DMS 273 (cell line): Measurements from ENCODE around the gene SLC6A19.
"Not testable (repeated sequence)": the region's sequence is repeated elsewhere in the genome, so short reads cannot be mapped to it uniquely, and the experiment has no call there.

Source experiments
- DNase-seq: peaks from one replicate; lab custom pipeline; 2025; ENCODE audit not compliant: unreplicated experiment; lab: John Stamatoyannopoulos, UW

SLC6A19 gene

GRCh38 chr5:1220351-1220750, 19.0 kb downstream of the SLC6A19 start:
- DNase-seq: no peak

- peak; percentile 67 for DNase-seq
Observed at GRCh38 chr5:1220831-1221230, 19.4 kb downstream of the SLC6A19 start.

- DNase-seq: no peak
Observed at GRCh38 chr5:1221721-1222120, 20.3 kb downstream of the SLC6A19 start.

GRCh38 chr5:1222147-1222546, 20.8 kb downstream of the SLC6A19 start:
- no peak for DNase-seq

GRCh38 chr5:1222621-1223277, 21.4 kb downstream of the SLC6A19 start:
- DNase-seq: no peak

- no peak for DNase-seq
Observed at GRCh38 chr5:1223278-1223670, 21.9 kb downstream of the SLC6A19 start.

- DNase-seq: no peak
Observed at GRCh38 chr5:1224631-1225030, 23.2 kb downstream of the SLC6A19 start.

- DNase-seq: no peak
Observed at GRCh38 chr5:1225081-1225480, 23.7 kb downstream of the SLC6A19 start, which contains the start of gene SLC6A18. TSS of gene SLC6A18 (plus strand) at chr5:1225381. CDS start at chr5:1225478, 97 bp downstream.

GRCh38 chr5:1226231-1226630, 24.8 kb downstream of the SLC6A19 start:
- DNase-seq: no peak

- DNase-seq: no peak
Observed at GRCh38 chr5:1226839-1227581, 25.6 kb downstream of the SLC6A19 start.

- peak; percentile 88 for DNase-seq
Observed at GRCh38 chr5:1227667-1228066, 26.3 kb downstream of the SLC6A19 start.

- peak; percentile 79 for DNase-seq
Observed at GRCh38 chr5:1228120-1228519, 26.7 kb downstream of the SLC6A19 start.

- DNase-seq: not testable (repeated sequence)
Observed at GRCh38 chr5:1229023-1229422, 27.6 kb downstream of the SLC6A19 start.

- no peak for DNase-seq
Observed at GRCh38 chr5:1229822-1230221, 28.4 kb downstream of the SLC6A19 start.

- DNase-seq: no peak
Observed at GRCh38 chr5:1230551-1230950, 29.2 kb downstream of the SLC6A19 start.

GRCh38 chr5:1231354-1231905, 30.0 kb downstream of the SLC6A19 start:
- peak; percentile 76 for DNase-seq

GRCh38 chr5:1232780-1233179, 31.4 kb downstream of the SLC6A19 start:
- no peak for DNase-seq

- no peak for DNase-seq
Observed at GRCh38 chr5:1235379-1235778, 34.0 kb downstream of the SLC6A19 start.

GRCh38 chr5:1235838-1236237, 34.4 kb downstream of the SLC6A19 start:
- DNase-seq: no peak

GRCh38 chr5:1239505-1240251, 38.3 kb downstream of the SLC6A19 start:
- DNase-seq: no peak

- DNase-seq: no peak
Observed at GRCh38 chr5:1240496-1241260, 39.3 kb downstream of the SLC6A19 start.
